PC-3 (cell line): ENCODE measurements around the gene CHTF18. TPM values are rescaled to one million over a fixed set of nuclear protein-coding genes. Genes with fewer than 3 reads are reported as not detected.
A peak's percentile ranks its signal among the peaks of the same experiment; 100 is the strongest.

Experiments used
- ATAC-seq: fragments of 200-7000 bp; cut with Tn5 transposase; 2 replicates; pipeline ENCODE4 v1.9.1; 2020; ENCODE audit warnings: mild to moderate bottlenecking, moderate library complexity
- BruUV-seq: library from RNA; stranded (reverse); fragments of 400-500 nt; replicated peaks from 2 replicates; lab custom pipeline; 2021; lab: Mats Ljungman, UMichigan
- CTCF ChIA-PET: fragments of 300-600 bp; sonication (Branson Sonifier 250); formaldehyde crosslinking; loops from one replicate; lab custom pipeline; 2022; ENCODE audit warnings: antibody characterized with exemption; lab: Charles Lee
- POLR2A ChIA-PET: fragments of 300-600 bp; sonication (Branson Sonifier 250); formaldehyde crosslinking; loops from one replicate; lab custom pipeline; 2022; ENCODE audit warnings: antibody characterized with exemption; ENCODE audit not compliant: unreplicated experiment; lab: Charles Lee
- DNase-seq: peaks from one replicate; pipeline ENCODE4 v3.0.0-alpha.2; 2015
- H2AFZ ChIP-seq: fragments of 300-600 bp; sonication (generic); 2 replicates; pipeline ENCODE4 v1.6.0; 2016; ENCODE audit warnings: antibody characterized with exemption, low read length
- H3F3A ChIP-seq: fragments of 300-600 bp; sonication (generic); one replicate; pipeline ENCODE4 v1.6.0; 2017; ENCODE audit warnings: antibody characterized with exemption, low read length, control low read depth, mild to moderate bottlenecking; ENCODE audit not compliant: unreplicated experiment
- H3K27ac ChIP-seq: fragments of 300-600 bp; sonication (generic); 2 replicates; pipeline ENCODE4 v1.5.1; 2016; ENCODE audit warnings: mild to moderate bottlenecking, low read length
- H3K27me3 ChIP-seq: fragments of 300-600 bp; sonication (generic); 2 replicates; pipeline ENCODE4 v1.6.1; 2016; ENCODE audit warnings: low read length, mixed read lengths
- H3K36me3 ChIP-seq: fragments of 300-600 bp; sonication (generic); 2 replicates; pipeline ENCODE4 v1.6.1; 2016; ENCODE audit warnings: low read depth, mixed run types, low read length, mixed read lengths
- H3K4me1 ChIP-seq: fragments of 300-600 bp; sonication (generic); 2 replicates; pipeline ENCODE4 v1.5.1; 2016; ENCODE audit warnings: low read length; ENCODE audit not compliant: insufficient read depth
- H3K4me2 ChIP-seq: fragments of 300-600 bp; sonication (generic); 2 replicates; pipeline ENCODE4 v1.6.0; 2016; ENCODE audit warnings: low read length
- H3K4me3 ChIP-seq: fragments of 300-600 bp; sonication (generic); 2 replicates; pipeline ENCODE4 v1.5.1; 2016; ENCODE audit warnings: mild to moderate bottlenecking, low read length, mixed read lengths
- H3K79me2 ChIP-seq: fragments of 300-600 bp; sonication (generic); 2 replicates; pipeline ENCODE4 v1.6.1; 2017; ENCODE audit warnings: low read length, mixed read lengths
- H3K9ac ChIP-seq: fragments of 300-600 bp; sonication (generic); 2 replicates; pipeline ENCODE4 v1.6.0; 2016; ENCODE audit warnings: mild to moderate bottlenecking, low read length
- H3K9me2 ChIP-seq: fragments of 300-600 bp; sonication (generic); replicated peaks from 2 replicates; pipeline ENCODE4 v1.6.1; 2016; ENCODE audit warnings: mixed run types, low read length, mixed read lengths
- H3K9me3 ChIP-seq: fragments of 300-600 bp; sonication (generic); 2 replicates; pipeline ENCODE4 v1.6.1; 2016; ENCODE audit warnings: low read length, mixed read lengths
- H4K20me1 ChIP-seq: fragments of 300-600 bp; sonication (generic); 2 replicates; pipeline ENCODE4 v1.6.1; 2016; ENCODE audit warnings: low read length, mixed read lengths
- CTCF ChIP-seq: fragments of 300-600 bp; sonication (generic); conservative IDR thresholded peaks from 2 replicates; pipeline ENCODE4 v1.5.1; 2017; ENCODE audit warnings: antibody characterized with exemption, low read depth, mild to moderate bottlenecking, low read length
- EZH2 ChIP-seq: fragments of 300-600 bp; sonication (generic); IDR thresholded peaks from one replicate; pipeline ENCODE4 v1.6.1; 2017; ENCODE audit warnings: antibody characterized with exemption, mild to moderate bottlenecking, low read length; ENCODE audit not compliant: unreplicated experiment
- EZH2phosphoT487 ChIP-seq: fragments of 300-600 bp; sonication (generic); IDR thresholded peaks from 2 replicates; pipeline ENCODE4 v1.6.1; 2018; ENCODE audit warnings: mild to moderate bottlenecking, antibody characterized with exemption, low read length, borderline replicate concordance
- intact Hi-C: fragments of 100-400 bp; cut with micrococcal nuclease; formaldehyde crosslinking; loops from 2 replicates; pipeline ENCODE4 v1.9.0; 2023
- total RNA-seq: library from RNA; depleted of rRNA; stranded (reverse); fragments of >200 nt; gene quantifications from 2 replicates; pipeline ENCODE4 v1.2.3, GENCODE V29; 2014

CHTF18 gene
- total RNA-seq, 1 experiment from 2014 or later = 79.0 TPM

DNA sequence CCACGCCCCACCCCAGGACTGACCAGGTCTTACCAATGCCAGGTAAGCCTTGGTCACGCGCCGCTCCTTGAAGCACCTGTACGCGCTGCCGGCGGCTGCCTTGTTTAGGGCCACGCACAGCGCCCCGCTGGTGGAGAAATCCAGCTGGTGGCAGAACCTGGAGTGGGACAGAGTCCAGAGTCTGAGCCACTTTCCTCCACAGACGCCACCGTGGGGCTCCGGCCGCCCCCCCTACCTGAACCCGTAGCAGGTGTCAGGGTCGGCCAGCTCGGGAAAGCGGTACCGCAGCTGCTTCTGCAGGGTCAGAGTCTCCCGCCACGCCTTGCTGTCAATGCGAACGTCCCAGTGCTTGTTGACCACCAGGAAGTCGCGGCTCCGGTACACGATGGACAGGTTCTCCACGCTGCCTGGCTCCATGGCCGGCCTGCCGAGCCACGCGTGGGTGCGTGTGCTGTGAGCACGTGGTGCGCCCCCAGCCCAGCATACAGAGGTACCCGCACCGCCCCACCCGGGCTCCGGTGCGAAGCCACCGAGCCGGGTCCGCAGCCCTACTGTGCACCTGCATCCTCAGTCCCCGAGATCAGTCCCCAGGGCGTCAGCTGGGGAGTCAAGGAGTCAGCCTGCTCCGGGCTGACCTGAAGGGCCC lies 976 bp upstream of the CHTF18 start:
- H3K27me3 ChIP-seq = no peaks in the 10 kb centered on the region
- no peaks in the 10 kb centered on the region for H3K9me2 ChIP-seq
- H3K4me2 ChIP-seq = peak overlapping the region; percentile 92
- ATAC-seq = no peak
- POLR2A ChIA-PET = interaction anchor here (0.9 kb wide), 1 partner anchor 92 kb away, joined by 9 read pairs; no protein-coding TSS in a partner anchor
- no peak overlapping the region for H2AFZ ChIP-seq
- H3K4me3 ChIP-seq = peak overlapping the region; percentile 95
- H4K20me1 ChIP-seq = no peaks in the 10 kb centered on the region
- no peak for TF ChIP-seq EZH2
- no peak for TF ChIP-seq EZH2phosphoT487
- no peak for TF ChIP-seq CTCF
- no peak overlapping the region for H3K27ac ChIP-seq
- CTCF ChIA-PET = interaction anchor here (0.6 kb wide), 1 partner anchor 48 kb away, joined by 6 read pairs; no protein-coding TSS in a partner anchor
- DNase-seq = no peak
- peaks cover 19% of the 10 kb centered on the region for H3K4me1 ChIP-seq
- intact Hi-C loops = loop anchor here (10.0 kb wide), 1 partner anchor 73 kb away; the partner anchor contains the start of gene METRN
- H3F3A ChIP-seq = no peaks in the 10 kb centered on the region
- peaks cover 45% of the 10 kb centered on the region for H3K79me2 ChIP-seq
- BruUV-seq = no TSS peak
- no peaks in the 10 kb centered on the region for H3K9me3 ChIP-seq
- no peaks in the 10 kb centered on the region; the same call in 1 of the 2 replicates for H3K36me3 ChIP-seq
- peak overlapping the region; percentile 81 for H3K9ac ChIP-seq

DNA sequence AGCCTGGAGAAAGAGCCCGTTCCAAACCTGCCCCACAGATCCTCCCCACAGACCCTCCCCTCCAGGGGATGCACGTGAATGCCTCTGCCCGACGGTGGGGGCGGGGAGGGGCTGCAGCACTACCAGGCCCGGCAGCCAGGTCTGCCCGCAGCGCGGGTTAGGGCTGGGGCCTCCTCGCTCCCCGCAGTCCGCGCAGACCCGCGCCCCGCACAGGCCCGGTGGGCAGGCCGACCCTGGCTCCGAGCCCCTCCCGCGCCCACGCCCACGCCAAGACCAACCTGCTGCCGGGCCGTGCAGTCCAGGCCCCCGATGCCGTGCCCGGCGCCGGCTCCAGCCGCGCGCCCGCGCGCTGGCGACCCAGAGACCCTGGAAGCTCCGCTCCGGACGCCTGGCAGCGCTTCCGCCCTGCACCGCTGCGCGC lies 432 bp upstream of the CHTF18 start, which contains the start of gene RPUSD1:
RPUSD1 (minus strand) TSS at position 404 of the 421 bp plus-strand sequence. CDS start 644 bp downstream, outside the sequence.
- POLR2A ChIA-PET = interaction anchor here (0.9 kb wide), 2 partner anchors 93 to 555 kb away, joined by 9 read pairs; no protein-coding TSS in a partner anchor
- Histone ChIP-seq H3K36me3 (no peaks in the 10 kb centered on the region; the same call in 1 of the 2 replicates), H3K4me3 (peak within 1 kb of the TSS; percentile 95), H3K9me3 (no peaks in the 10 kb centered on the region), H3K4me2 (peak within 1 kb of the TSS; percentile 94), H4K20me1 (no peaks in the 10 kb centered on the region), H3K9me2 (no peaks in the 10 kb centered on the region), H3K79me2 (peaks cover 45% of the 10 kb centered on the region), H3K27ac (no peak within 1 kb of the TSS), H2AFZ (peak within 1 kb of the TSS; percentile 80), H3F3A (no peaks in the 10 kb centered on the region), H3K27me3 (no peaks in the 10 kb centered on the region), H3K9ac (peak within 1 kb of the TSS; percentile 86), H3K4me1 (peaks cover 16% of the 10 kb centered on the region)
- no peak for DNase-seq
- intact Hi-C loops = loop anchor here (10.0 kb wide), 1 partner anchor 73 kb away; the partner anchor contains the start of gene METRN
- ATAC-seq = peak; percentile 18
- no TSS peak for BruUV-seq
- no peak for TF ChIP-seq EZH2
- no peak for TF ChIP-seq EZH2phosphoT487
- TF ChIP-seq CTCF = no peak
- CTCF ChIA-PET = interaction anchor here (0.6 to 1.5 kb wide), 4 partner anchors 47 to 76 kb away, joined by 5 to 9 read pairs (median 6); partner anchors contain the start of gene CIAO3
